Osteoblast (primary cell): ENCODE measurements around the gene PHOX2A. TPM values are rescaled to one million over a fixed set of nuclear protein-coding genes. Genes with fewer than 3 reads are reported as not detected.
A peak's percentile ranks its signal among the peaks of the same experiment; 100 is the strongest.
"Not testable (repeated sequence)": the region's sequence is repeated elsewhere in the genome, so short reads cannot be mapped to it uniquely, and the experiment has no call there.

Experiments used
- DNase-seq: peaks from one replicate; pipeline ENCODE4 v3.0.0; 2011; ENCODE audit warnings: low spot score, mixed read lengths; ENCODE audit not compliant: insufficient read length; ENCODE audit errors: missing footprints
- H2AFZ ChIP-seq: 2 replicates; pipeline ENCODE4 v1.6.0; 2011; ENCODE audit warnings: mild to moderate bottlenecking, low read length
- H3K27ac ChIP-seq: 2 replicates; pipeline ENCODE4 v1.5.1; 2011; ENCODE audit warnings: mild to moderate bottlenecking, low read depth, low read length, moderate library complexity
- H3K27me3 ChIP-seq: 2 replicates; pipeline ENCODE4 v1.6.0; 2012; ENCODE audit warnings: mild to moderate bottlenecking, control low read depth, inconsistent platforms, low read length, moderate library complexity; ENCODE audit not compliant: insufficient read depth
- H3K36me3 ChIP-seq: 2 replicates; pipeline ENCODE4 v1.5.1; 2011; ENCODE audit warnings: mild to moderate bottlenecking, low read length, control low read depth, moderate library complexity; ENCODE audit not compliant: insufficient read depth
- H3K4me1 ChIP-seq: 2 replicates; pipeline ENCODE4 v1.5.1; 2011; ENCODE audit warnings: mild to moderate bottlenecking, low read length, control low read depth, moderate library complexity; ENCODE audit not compliant: insufficient read depth
- H3K4me2 ChIP-seq: 2 replicates; pipeline ENCODE4 v1.6.0; 2011; ENCODE audit warnings: mild to moderate bottlenecking, low read length; ENCODE audit not compliant: insufficient read depth
- H3K4me3 ChIP-seq: fragments of 200-600 bp; sonication (generic); 3 replicates; pipeline ENCODE4 v1.5.1; 2012; ENCODE audit warnings: mild to moderate bottlenecking, low read length, inconsistent platforms; ENCODE audit not compliant: insufficient read depth
- H3K79me2 ChIP-seq: 2 replicates; pipeline ENCODE4 v1.6.0; 2012; ENCODE audit warnings: mild to moderate bottlenecking, low read length, control low read depth, inconsistent platforms; ENCODE audit not compliant: insufficient read depth
- H3K9me3 ChIP-seq: 2 replicates; pipeline ENCODE4 v1.5.1; 2011; ENCODE audit warnings: low read depth, low read length, control low read depth
- H4K20me1 ChIP-seq: 2 replicates; pipeline ENCODE4 v1.6.0; 2012; ENCODE audit warnings: mild to moderate bottlenecking, low read length, control low read depth; ENCODE audit not compliant: insufficient read depth
- total RNA-seq: library from RNA; depleted of rRNA; stranded (reverse); fragments of >200 nt; gene quantifications from 2 replicates; pipeline ENCODE4 v1.2.3, GENCODE V29; 2012
- TF ChIP-seq, protein P1 (sequence below): IDR thresholded peaks from 2 replicates; pipeline ENCODE4 v1.5.1; 2011; ENCODE audit warnings: mild to moderate bottlenecking, low read depth, low read length, moderate library complexity; ENCODE audit errors: extremely low read depth

The PHOX2A gene
- total RNA-seq, 1 donor, result not detected

DNA sequence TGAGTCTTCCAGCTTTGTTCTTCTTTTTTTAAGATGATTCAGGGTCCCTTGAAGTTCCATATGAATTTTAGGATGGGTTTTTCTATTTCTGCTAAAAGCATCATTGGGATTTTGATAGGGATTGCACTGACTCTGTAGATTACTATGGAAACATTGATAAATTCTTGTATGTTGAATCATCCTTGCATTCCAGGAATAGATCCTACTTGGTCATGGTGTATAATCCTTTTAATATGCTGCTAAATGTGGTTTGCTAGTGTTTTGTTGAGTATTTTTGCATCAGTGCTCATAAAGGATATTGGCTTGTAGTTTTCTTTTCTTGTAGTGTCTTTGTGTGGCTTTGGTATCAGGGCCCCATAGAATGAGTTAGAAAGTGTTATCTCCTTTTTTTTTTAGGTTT lies 34.9 kb upstream of the PHOX2A start:
- no peaks in the 10 kb centered on the region for H3K9me3 ChIP-seq
- TF ChIP-seq, protein P1, sequence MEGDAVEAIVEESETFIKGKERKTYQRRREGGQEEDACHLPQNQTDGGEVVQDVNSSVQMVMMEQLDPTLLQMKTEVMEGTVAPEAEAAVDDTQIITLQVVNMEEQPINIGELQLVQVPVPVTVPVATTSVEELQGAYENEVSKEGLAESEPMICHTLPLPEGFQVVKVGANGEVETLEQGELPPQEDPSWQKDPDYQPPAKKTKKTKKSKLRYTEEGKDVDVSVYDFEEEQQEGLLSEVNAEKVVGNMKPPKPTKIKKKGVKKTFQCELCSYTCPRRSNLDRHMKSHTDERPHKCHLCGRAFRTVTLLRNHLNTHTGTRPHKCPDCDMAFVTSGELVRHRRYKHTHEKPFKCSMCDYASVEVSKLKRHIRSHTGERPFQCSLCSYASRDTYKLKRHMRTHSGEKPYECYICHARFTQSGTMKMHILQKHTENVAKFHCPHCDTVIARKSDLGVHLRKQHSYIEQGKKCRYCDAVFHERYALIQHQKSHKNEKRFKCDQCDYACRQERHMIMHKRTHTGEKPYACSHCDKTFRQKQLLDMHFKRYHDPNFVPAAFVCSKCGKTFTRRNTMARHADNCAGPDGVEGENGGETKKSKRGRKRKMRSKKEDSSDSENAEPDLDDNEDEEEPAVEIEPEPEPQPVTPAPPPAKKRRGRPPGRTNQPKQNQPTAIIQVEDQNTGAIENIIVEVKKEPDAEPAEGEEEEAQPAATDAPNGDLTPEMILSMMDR, result no peak
- no peaks in the 10 kb centered on the region for H3K79me2 ChIP-seq

DNA sequence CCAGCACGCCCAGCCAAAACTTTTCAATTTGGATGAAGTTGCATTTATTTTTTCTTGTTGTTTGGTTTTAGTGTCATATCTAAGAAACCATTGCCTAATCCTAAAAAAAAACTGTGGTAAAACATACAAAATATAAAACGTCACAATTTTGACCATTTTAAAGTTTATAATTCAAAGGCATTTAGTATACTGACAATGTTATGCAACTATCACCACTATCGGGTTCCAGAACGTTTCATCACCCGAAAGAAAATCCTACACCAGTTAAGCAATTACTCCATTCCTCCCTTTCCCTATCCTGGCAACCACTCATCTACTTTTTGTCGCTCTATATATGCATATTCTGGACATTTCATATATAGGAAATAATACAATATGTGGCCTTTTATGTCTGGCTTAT lies 30.5 kb upstream of the PHOX2A start:
- H2AFZ ChIP-seq, result no peak overlapping the region
- no peaks in the 10 kb centered on the region for H3K79me2 ChIP-seq
- TF ChIP-seq, protein P1, result no peak
- DNase-seq, result no peak
- H3K27me3 ChIP-seq, result peaks cover 13% of the 10 kb centered on the region
- no peak overlapping the region for H3K27ac ChIP-seq
- H4K20me1 ChIP-seq, result no peaks in the 10 kb centered on the region
- no peak overlapping the region for H3K4me3 ChIP-seq
- no peaks in the 10 kb centered on the region for H3K9me3 ChIP-seq
- H3K4me1 ChIP-seq, result peaks cover 8% of the 10 kb centered on the region
- H3K36me3 ChIP-seq, result no peaks in the 10 kb centered on the region
- H3K4me2 ChIP-seq, result no peak overlapping the region

More for the DNA sequence above, 34.9 kb upstream of the PHOX2A start:
- no peak overlapping the region for H3K4me3 ChIP-seq
- no peak for DNase-seq
- H2AFZ ChIP-seq, result no peak overlapping the region
- H3K27me3 ChIP-seq, result peaks cover 18% of the 10 kb centered on the region
- H3K4me2 ChIP-seq, result peak overlapping the region; percentile 46
- no peak overlapping the region for H3K27ac ChIP-seq
- H3K4me1 ChIP-seq, result peaks cover 11% of the 10 kb centered on the region
- no peaks in the 10 kb centered on the region for H4K20me1 ChIP-seq
- H3K36me3 ChIP-seq, result no peaks in the 10 kb centered on the region

DNA sequence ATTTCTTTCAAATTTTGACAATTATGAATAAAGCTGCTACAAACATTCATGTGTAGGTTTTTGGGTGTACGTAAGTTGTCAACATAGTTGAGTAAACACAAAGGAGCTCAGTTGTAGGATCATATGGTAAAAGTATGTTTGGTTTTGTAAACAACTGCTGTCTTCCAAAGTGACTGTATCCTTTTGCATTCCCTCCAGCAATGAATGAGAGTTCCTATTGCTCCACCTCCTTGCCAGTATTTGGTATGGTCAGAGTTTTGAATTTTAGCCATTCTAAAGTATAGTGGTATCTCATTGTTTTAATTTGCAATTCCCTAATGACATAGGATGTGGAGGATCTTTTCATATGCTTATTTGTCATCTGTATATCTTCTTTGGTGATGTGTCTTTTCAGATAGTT lies 28.0 kb upstream of the PHOX2A start:
- DNase-seq, result no peak
- no peak overlapping the region for H3K4me2 ChIP-seq
- peaks cover 13% of the 10 kb centered on the region for H3K27me3 ChIP-seq
- no peak overlapping the region for H2AFZ ChIP-seq
- no peaks in the 10 kb centered on the region for H3K4me1 ChIP-seq
- no peaks in the 10 kb centered on the region for H3K36me3 ChIP-seq
- TF ChIP-seq, protein P1, result no peak
- H3K4me3 ChIP-seq, result no peak overlapping the region
- H3K27ac ChIP-seq, result no peak overlapping the region
- H4K20me1 ChIP-seq, result no peaks in the 10 kb centered on the region
- no peaks in the 10 kb centered on the region for H3K79me2 ChIP-seq
- no peaks in the 10 kb centered on the region for H3K9me3 ChIP-seq

DNA sequence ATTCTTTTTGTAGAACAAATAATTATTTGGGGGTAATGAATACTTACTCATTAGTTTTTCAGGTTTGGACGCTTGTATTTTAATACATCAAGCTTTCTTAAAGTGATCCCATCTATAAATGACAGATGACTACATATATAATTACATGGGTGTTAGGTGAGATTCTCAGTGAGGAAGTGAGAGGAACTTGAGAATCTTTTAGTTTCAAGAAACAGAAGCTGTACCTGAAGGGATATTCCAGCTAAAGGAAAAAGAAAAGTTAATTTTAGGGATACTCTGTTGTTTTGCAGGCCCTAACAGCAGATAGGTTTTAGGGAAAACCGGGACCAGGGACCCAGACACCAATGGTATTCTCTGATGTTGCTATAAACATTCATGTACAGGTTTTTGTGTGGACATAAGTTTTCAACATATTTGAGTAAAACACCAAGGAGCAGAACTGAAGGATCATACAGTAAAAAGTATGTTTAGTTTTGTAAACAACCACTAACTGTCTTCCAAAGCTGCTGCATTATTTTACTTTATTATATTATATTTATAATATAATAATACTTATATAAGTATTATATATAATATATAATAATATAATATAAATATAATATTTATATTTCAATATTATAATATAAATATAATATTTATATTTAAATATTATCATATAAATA lies 24.1 kb upstream of the PHOX2A start:
- Histone ChIP-seq H4K20me1 (peaks cover 2% of the 10 kb centered on the region), H3K27ac (no peak overlapping the region), H3K27me3 (peaks cover 12% of the 10 kb centered on the region), H3K4me1 (peaks cover 7% of the 10 kb centered on the region), H3K79me2 (no peaks in the 10 kb centered on the region), H2AFZ (no peak overlapping the region), H3K36me3 (no peaks in the 10 kb centered on the region), H3K9me3 (no peaks in the 10 kb centered on the region), H3K4me3 (no peak overlapping the region), H3K4me2 (no peak overlapping the region)
- DNase-seq, result no peak
- TF ChIP-seq, protein P1, result no peak

DNA sequence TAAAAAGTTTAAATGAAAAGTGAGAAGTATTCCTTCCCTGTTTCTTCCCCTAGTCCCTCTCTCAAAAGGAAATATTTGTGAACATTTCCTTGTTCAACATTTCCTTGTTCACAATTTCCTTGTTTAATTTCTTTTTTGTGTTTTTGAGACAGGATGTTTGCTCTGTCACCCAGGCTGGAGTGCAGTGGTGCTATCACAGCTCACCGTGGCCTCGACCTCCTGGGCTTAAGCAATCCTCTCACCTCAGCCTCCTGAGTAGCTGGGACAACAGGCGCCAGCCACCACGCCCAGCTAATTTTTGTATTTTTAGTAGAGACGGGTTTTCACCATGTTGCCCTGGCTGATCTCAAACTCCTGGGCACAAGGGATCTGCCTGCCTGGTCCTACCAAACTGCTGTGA lies 23.0 kb upstream of the PHOX2A start:
- H3K4me3 ChIP-seq, H2AFZ ChIP-seq, H3K9me3 ChIP-seq, DNase-seq, H3K36me3 ChIP-seq, H4K20me1 ChIP-seq, H3K4me2 ChIP-seq, H3K27ac ChIP-seq, H3K4me1 ChIP-seq, H3K79me2 ChIP-seq: not testable (repeated sequence)
- peaks cover 12% of the 10 kb centered on the region for H3K27me3 ChIP-seq
